Ammon's horn (tissue), 1 donor: ENCODE results near the gene WDR73.
"Not testable (repeated sequence)": the region's sequence is repeated elsewhere in the genome, so short reads cannot be mapped to it uniquely, and the experiment has no call there.

ENCODE experiments used
- DNase-seq: peaks from one replicate; pipeline ENCODE4 v3.0.0-alpha.2; 2016; ENCODE audit warnings: low spot score

The WDR73 gene

DNA sequence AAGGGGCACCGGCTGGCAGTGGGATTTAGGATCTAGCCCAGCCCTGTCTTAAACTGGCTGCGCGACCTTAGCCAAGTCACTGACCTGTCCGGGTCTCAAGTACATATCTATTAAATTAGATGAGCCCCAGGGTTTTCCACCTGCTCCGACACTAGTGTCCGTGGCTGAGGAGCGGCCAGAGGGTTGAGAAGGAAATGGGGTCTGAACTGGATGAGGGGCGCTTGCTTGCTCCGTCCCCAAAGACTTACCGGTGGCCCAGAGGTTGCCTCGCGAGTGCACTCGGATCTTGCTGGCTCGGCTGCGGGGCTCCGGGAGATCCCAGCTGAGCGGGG, 3.6 kb upstream of the WDR73 start:
- DNase-seq = no peak

DNA sequence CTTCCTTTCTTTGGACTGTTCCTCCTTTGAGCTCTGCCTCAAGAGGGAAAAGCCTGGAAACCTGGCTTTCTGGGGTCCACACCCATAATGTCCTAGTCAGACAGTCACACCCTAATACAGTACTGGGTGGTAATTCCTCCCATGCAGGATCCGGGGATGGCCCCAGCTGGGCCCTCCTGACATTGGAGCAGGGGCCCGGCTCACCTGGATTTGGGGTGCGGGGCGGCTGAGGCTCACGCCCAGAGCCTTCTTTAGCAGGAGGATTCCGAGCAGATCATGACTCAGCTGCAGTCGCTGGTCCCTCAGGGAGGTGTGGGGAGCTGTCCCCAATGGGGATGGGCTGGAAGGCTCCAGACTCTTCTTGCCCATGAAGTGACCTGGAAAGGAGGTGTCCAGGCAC, 2.9 kb upstream of the WDR73 start:
- DNase-seq = no peak

DNA sequence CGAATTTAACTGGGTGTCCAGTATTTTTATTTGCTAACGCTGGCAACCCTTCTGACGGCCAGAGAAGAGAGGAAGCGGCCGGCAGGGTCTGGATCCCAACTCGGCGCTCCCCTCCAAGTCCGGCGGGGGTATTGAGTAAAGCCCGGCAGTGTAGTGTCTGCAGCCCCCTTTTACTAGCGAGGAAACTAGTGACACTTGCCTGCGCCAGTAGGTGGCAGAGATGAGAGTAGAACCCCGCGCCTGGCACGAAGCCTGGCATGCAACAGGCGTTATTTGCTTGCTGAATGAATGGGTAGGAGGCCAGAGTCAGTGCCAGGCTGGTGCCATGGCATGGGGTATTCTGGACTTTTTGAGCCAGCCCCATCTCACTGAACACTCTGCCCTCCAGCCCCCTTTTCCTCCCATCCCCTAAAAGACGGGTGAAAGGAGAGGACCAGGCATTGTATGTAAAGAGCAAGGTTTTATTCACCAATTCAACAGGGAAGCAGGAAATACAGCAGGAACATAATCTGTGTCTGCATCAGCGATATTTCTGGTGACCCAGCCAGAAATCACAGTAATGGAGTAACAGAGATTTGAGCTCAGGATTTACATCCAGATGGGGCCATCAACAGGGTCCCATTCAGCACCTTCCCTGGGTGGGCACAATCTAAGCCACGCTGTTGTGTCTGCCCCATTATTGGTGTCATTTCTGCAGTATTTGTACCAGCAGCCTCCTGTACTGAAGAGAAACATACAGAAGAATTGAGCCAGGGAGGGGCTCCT, 788 bp upstream of the WDR73 start:
- peak; percentile 94 for DNase-seq

DNA sequence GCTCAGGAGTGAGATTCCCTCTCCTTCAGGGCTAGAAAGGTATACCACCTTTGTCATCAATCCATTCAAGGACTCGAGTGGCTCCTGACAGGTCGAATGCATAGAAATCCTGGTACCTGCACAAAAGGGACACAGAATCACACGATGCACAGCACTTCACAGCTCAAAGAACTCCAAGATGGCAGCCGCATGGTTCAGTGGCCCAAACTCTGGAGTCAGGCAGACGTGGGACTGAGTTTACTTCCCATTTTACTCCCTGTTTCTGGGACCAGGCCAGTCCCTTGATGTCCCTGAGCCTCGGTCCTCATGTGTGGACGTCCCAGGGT, 536 bp downstream of the WDR73 start:
- DNase-seq = no peak

DNA sequence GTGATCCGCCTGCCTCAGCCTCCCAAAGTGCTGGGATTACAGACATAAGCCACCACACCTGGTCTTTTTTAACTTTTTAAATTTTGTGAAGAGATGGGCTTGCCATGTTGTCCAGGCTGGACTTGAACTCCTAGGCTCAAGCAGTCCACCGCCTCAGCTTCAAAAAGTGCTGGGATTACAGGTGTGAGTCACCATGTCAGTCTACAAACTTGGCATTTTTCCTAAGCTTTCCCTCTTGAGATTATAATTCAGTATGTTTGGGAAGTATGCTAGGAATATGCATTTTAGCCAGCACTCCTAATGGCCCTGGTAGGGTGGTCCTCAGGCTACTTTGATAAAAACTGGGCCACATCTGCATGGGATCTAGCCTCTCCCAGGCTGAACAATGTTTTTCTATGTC, 4.4 kb downstream of the WDR73 start:
- no peak for DNase-seq

DNA sequence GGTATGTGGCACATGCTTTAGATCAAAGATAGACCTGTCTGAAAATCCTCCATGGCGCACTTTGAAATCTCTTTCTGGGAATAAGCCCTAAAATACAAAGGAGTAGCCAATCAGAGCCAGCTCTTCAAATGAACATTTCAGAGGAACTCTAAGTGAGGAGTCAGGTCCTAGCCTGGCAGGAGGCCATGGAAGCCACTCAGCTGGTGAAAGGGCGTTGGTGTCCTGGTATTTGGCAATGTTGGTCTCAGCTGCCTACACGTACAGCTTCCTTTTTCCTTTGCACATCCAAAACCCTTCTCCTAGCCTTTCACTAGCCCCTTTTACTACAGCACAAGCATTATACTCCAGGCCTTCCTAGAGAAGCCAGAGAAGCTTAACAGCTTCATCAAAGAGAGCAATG, 5.5 kb downstream of the WDR73 start:
- DNase-seq = no peak

DNA sequence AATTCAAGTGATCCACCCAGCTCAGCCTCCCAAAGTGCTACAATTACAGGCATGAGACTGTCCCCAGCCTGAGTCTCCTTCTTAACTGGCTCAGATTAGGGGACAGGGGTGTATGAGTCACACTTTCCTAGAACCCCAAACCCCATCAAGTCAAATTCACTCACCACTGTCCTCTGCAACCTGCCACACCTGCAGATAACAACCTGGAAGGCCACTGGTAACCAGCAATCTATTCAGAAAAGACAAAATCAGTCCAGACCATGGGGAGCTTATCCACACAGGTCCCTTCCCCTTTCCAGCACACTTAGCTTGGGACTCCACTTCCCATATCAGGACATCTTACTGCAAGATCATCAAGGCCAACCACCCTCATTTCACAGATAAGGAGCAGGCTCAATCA, 6.4 kb downstream of the WDR73 start:
- DNase-seq = no peak

DNA sequence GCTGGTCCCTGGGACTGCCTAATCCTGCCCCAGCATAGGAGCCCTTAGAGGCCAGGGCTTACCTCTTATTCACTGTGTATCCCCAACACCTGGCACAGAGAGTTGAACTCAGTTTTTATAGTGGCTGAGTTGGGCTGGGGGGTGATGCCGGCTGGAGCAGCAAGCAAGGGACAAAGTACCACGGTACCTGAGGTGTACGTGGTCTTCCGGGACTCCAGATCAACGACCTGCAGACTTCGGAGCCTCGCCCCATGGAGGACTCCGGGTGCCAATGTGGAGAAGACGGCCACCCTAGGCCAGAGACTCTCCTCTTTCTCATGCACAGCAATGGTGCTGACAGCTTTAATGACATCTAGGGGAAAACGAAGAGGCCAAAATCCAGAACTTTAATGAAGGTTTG, 8.1 kb downstream of the WDR73 start:
- DNase-seq = no peak

DNA sequence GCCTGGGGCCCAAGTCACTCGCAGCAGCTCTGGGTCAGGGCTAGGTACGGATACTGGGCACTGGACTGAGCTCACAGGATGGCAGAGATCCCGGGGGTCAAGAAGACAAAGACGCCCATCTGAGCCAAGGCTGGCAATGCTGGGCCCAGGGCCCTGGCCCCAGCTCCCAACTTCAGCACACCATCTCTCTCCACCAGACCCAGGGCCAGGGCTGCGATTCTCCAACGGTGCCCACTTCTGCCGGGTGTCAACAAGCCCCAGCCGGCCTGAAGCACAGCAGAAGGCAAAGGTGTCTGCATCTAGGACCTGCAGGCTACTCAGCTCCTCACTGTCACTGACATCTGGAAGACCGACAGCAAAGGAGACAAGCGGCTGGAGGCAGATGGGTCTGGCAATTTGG, 8.6 kb downstream of the WDR73 start:
- DNase-seq = no peak

DNA sequence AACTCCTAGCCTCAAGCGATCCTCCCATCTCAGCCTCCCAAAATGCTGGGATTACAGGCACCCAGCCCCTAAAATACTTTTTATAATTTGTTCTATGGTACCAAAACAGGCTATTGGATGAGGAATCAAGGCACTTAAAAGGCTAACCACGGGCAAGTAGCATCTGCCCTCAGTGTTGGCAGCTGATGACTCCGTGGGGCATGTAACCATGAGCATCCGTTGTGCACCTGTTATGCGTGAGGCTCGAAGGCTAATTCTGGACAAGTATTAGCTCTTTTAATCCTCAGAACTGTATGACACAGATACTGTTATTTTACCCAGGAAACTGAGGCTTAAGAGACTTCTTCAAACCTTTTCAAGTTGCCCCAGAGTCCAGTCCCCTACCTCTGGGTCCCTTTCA, 10.2 kb downstream of the WDR73 start:
- DNase-seq = no peak

DNA sequence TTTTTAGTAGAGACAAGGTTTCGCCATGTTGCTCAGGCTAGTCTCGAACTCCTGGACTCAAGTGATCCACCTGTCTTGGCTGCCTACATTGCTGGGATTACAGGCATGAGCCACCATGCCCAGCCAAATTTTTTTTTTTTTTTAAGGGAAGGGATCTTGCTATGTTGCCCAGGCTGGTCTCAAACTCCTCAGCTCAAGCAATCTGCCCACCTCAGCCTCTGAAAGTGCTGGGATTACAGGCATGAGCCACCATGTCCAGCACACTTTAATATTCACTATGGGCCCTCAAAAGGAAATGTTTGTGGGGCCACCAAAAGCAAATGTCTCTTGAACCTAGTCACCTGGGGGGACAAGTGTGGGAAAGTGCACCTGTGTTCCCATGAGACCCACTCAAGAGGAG, 11.4 kb downstream of the WDR73 start:
- DNase-seq = not testable (repeated sequence)

DNA sequence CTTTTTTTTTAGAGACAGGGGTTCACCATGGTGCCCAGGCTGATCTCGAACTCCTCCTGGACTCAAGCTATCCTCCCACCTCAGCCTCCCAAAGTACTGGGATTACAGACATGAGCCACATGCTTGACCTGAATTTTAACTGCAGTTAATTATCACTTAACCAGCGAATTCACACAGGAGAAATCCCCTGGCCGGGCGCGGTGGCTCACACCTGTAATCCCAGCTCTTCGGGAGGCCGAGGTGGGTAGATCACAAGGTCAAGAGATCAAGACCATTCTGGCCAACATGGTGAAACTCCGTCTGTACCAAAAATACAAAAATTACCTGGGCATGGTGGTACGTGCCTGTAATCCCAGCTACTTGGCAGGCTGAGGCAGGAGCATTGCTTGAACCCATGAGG, 12.2 kb downstream of the WDR73 start:
- not testable (repeated sequence) for DNase-seq

DNA sequence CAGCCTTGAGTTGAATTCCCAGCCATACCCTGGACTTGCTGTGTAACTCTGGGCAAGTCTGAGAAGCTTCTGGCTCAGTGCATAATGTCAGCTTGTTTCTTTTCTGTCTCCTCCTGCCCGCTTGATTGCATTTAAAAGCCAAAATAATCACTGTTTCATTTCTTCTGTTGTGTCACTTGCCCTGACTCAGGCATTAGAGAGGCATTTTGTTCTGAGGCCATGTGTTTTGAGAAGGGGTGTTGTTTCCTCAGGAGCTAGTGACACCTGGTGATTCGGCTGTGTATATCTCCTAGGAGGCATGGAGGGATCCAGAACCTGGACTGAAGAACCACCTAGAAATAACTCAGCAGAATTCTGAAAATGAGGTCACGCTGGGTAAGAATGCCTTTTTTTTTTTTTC, 16.0 kb downstream of the WDR73 start:
- DNase-seq = peak; percentile 59

DNA sequence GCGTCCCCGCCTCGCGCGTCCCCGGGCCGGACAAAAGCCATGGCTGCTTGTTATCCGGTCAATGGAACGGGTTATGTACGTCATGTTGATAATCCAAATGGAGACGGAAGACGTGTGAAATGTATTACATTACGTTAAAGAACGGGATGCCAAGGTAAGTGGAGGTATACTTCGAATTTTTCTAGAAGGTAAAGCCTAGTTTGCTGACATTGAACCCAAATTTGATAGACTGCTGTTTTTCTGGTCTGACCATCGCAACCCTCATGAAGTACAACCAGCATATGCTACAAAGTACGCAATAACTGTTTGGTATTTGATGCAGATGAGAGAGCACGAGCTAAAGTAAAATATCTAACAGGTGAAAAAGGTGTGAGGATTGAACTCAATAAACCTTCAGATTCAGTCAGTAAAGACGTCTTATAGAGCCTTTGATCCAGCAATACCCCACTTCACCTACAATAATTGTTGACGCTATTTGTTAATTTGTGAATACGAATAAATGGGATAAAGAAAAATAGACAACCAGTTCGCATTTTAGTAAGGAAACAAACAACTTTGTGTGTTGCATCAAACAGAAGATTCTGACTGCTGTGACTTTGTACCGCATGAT, 19.8 kb downstream of the WDR73 start:
- no peak for DNase-seq

DNA sequence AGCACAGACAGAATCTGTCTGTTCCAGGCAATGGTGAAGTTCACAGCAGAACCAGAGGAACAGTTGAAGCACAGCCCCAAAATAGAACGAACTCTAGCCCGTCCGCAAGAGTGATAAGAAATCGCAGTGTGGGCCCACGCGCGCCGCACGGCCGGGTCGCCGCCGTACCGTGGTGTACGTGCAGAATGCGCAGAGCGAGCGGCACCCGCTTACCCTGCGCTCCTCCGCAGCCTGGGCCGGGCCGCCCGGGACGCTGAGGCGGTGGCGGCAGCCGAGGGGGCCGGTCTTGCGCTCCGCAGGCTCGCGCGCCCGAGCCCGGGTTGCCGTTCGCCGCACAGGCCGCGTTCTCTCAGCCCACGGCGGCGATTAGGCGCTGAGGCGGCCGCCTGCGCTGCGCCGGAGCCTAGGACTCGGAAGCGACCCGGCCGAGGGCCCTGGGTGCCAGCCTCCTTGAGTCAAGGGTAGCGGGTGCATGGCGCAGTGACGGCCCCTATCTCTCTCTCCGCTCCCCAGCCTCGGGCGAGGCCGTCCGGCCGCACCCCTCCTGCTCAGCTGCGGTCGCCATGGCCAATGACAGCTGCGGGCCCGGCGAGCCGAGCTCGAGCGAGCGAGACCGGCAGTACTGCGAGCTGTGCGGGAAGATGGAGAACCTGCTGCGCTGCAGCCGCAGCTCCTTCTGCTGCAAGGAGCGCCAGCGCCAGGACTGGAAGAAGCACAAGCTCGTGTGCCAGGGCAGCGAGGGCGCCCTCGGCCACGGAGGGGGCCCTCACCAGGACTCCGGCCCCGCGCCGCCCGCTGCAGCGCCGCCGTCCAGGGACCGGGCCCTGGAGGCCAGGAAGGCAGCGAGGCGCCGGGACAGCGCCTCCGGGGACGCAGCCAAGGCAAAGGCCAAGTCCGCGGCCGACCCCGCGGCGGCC, 20.5 kb downstream of the WDR73 start:
- peak; percentile 66 for DNase-seq

DNA sequence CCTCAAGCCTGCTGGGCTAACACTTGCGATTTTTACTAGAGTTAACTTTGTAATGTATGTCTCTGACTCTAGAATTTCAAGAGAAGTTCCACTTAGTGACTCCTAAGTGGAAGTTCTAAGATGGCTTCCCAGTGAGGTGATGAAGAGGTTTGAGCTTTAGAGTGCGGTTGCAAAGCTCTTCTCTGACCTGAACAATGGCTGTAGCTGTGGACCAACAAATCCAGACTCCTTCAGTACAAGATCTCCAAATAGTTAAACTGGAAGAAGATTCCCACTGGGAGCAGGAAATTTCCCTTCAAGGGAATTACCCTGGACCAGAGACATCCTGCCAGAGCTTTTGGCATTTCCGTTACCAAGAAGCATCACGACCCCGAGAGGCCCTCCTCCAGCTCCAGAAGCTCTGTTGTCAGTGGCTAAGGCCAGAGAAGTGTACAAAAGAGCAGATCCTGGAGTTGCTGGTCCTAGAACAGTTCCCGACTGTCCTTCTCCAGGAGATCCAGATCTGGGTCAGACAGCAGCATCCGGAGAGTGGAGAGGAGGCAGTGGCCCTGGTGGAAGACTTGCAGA, 22.3 kb downstream of the WDR73 start:
- no peak for DNase-seq

DNA sequence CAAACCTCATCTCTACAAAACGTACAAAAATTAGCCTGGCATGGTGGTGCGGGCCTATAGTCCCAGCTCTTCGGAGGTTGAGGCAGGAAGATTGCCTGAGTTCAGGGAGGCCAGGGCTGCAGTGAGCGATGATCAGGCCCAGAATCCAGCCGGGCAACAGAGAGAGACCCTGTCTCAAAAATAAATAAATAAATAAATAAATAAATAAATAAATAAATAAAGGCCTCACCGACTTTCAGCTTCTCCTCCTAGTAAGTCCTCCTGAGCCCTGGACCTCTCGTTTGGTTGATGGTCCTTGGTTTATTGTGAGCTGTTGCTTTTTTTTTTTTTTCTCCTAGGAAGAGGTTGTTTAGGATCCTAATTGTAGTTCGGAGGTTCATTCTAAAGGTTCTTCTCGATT, 25.1 kb downstream of the WDR73 start:
- no peak for DNase-seq

DNA sequence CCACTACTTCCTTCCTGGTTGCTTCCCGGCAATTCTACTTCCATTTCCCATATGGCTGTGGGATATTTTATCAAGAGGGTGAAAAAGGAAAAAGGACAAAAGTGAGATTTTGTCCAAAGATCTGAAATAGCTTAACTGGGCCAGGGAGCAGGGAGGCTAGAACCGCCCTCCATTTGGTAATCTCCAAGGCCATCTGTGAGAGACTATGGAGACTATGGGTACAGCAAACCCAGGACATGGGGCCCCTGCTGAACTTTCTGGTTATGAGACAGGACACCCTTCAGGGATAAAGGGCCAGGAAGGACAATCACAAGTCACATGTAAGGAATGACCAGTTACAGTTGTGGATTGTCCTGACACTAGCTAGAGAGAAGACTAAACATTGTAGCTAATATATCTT, 29.0 kb downstream of the WDR73 start:
- DNase-seq = no peak

DNA sequence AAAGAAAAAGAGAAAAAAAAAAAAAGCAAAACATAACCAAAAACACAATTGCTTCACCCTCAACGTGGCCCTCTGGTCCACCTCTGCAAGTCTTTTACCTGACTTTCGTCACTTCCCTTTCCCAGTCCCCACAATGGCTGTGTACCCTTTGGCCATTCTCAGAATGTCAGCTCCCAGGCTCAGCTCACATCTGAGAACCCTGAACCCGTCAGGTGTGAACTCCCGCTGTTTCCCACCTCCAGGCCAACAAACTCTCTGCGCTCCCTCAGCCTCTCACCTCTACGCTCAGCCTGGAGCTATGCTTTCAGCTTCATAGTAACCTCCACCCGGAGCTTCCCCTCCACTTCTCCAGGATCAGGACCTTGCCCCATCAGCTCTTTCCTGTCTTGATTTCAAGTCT, 29.7 kb downstream of the WDR73 start:
- DNase-seq = no peak

DNA sequence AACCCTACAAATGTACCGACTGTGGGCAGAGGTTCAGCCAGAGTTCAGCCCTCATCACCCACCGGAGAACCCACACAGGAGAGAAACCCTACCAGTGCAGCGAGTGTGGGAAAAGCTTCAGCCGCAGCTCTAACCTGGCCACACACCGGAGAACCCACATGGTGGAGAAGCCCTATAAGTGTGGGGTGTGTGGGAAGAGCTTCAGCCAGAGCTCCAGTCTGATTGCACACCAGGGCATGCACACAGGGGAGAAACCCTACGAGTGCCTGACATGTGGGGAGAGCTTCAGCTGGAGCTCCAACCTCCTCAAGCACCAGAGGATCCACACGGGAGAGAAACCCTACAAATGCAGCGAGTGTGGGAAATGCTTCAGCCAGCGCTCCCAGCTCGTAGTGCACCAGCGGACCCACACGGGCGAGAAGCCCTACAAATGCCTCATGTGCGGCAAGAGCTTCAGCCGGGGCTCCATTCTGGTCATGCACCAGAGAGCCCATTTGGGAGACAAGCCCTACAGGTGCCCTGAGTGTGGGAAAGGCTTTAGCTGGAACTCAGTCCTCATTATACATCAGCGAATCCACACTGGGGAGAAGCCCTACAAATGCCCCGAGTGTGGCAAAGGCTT, 32.6 kb downstream of the WDR73 start:
- DNase-seq = no peak

DNA sequence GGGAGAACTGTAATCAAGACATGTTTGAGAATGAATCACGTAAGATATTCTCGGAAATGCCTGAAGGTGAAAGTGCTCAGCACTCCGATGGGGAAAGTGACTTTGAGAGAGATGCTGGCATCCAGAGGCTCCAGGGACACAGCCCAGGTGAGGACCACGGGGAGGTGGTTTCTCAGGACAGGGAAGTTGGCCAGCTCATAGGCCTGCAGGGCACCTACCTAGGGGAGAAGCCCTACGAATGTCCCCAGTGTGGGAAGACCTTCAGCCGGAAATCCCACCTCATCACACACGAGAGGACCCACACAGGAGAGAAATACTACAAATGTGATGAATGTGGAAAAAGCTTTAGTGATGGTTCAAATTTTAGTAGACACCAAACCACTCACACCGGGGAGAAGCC, 33.5 kb downstream of the WDR73 start:
- no peak for DNase-seq

DNA sequence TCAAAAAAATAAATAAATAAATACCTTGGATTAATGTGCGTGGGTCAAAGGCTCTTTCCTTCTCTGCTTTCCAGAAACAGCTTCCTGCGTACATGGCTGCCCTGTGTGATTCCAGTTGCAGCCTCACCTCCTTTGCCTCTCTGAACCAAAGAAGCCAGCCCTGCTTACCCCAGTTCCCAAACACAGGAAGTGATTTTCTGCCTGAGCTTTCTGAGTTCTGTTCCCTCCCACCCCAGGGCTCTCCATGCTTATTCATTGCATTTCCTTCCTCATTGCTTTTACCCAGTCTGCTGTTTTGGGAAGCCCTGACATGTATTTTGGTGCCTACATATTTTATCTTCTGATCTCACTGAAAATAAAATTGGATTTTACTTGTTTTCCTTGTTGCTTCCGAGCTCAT, 37.8 kb downstream of the WDR73 start:
- no peak for DNase-seq

DNA sequence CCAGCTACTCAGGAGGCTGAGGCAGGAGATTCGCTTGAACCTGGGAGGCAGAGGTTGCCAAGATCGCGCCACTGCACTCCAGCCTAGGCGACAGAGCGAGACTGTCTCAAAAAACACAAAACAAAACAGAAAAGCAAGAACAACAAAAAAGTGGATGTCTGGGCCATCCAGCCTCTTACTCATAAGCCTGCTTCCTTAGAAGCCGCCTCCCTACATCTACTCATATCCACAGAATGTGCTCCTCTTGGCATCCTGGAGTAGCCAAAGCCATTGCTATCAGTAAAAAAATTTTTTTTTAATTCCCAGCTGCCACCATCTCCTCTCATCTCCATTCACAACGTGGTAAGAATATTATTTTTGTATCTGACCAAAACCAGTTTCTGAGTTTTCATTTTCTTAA, 42.5 kb downstream of the WDR73 start:
- no peak for DNase-seq
